ENCODE results near the gene OPA3.

OPA3 gene

DNA sequence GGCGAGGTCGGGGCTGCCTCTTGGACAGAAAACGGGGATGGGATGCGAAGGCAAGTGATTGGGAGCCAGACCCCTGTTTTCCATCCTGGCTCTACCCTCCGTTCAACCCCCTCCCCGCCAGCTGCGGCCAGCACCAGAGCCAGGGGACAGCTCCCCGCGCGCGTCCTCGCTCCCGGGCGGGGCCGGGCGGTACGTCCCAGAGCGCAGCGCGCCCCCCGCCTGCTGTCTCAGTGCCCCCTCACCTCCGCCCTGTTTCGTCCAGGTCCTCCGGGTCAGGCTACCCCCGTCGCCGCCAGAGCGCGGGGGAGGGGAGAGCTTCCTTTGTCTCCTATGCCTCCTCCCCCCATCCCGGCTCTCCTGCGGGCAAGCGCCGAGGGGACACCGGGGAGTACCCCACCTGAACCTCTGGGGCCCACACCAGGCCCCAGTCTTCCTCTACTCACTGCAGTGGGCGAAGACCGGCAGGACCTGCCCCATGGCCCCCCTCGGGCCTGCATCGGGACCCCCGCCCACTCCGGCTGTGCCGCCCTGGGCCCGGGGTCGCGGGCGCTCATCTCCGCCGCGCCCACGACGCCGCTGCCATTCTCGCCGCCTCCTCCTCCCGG, 88.2 kb downstream of the OPA3 start:
- peak overlapping the region; percentile 69 for H3K9ac ChIP-seq (ENCODE audit: low read depth, low read length)
- H3K9me3 ChIP-seq (replicated peaks; ENCODE audit: low read length) = no peaks in the 10 kb centered on the region
- H3K36me3 ChIP-seq (ENCODE audit: insufficient read depth, low read length) = no peaks in the 10 kb centered on the region
- H3K27me3 ChIP-seq (ENCODE audit: control insufficient read depth, insufficient read depth, low read length) = peaks cover 19% of the 10 kb centered on the region
- peaks cover 20% of the 10 kb centered on the region for H3K4me1 ChIP-seq (ENCODE audit: control insufficient read depth, insufficient read depth, low read length)
- peak overlapping the region; percentile 81 for H3K4me3 ChIP-seq (ENCODE audit: low read length)
- peak overlapping the region; percentile 99 for H3K4me2 ChIP-seq (ENCODE audit: low read length)

- Histone ChIP-seq H3K36me3 (ENCODE audit: insufficient read depth, low read length) (no peaks in the 10 kb centered on the region), H3K4me2 (ENCODE audit: low read length) (no peak overlapping the region), H3K4me3 (ENCODE audit: low read length) (no peak overlapping the region), H3K27me3 (ENCODE audit: control insufficient read depth, insufficient read depth, low read length) (peaks cover 19% of the 10 kb centered on the region), H3K9me3 (replicated peaks; ENCODE audit: low read length) (no peaks in the 10 kb centered on the region), H3K4me1 (ENCODE audit: control insufficient read depth, insufficient read depth, low read length) (peaks cover 20% of the 10 kb centered on the region), H3K9ac (ENCODE audit: low read depth, low read length) (no peak overlapping the region)
These were observed 89.4 kb downstream of the OPA3 start for GRCh38 chr19:45495178-45495577.

- Histone ChIP-seq H3K9ac (ENCODE audit: low read depth, low read length) (no peak overlapping the region), H3K4me3 (ENCODE audit: low read length) (no peak overlapping the region), H3K4me1 (ENCODE audit: control insufficient read depth, insufficient read depth, low read length) (peaks cover 20% of the 10 kb centered on the region), H3K27me3 (ENCODE audit: control insufficient read depth, insufficient read depth, low read length) (peaks cover 15% of the 10 kb centered on the region), H3K9me3 (replicated peaks; ENCODE audit: low read length) (no peaks in the 10 kb centered on the region), H3K4me2 (ENCODE audit: low read length) (no peak overlapping the region), H3K36me3 (ENCODE audit: insufficient read depth, low read length) (no peaks in the 10 kb centered on the region)
These were observed 90.2 kb downstream of the OPA3 start for GRCh38 chr19:45494261-45494916.

DNA sequence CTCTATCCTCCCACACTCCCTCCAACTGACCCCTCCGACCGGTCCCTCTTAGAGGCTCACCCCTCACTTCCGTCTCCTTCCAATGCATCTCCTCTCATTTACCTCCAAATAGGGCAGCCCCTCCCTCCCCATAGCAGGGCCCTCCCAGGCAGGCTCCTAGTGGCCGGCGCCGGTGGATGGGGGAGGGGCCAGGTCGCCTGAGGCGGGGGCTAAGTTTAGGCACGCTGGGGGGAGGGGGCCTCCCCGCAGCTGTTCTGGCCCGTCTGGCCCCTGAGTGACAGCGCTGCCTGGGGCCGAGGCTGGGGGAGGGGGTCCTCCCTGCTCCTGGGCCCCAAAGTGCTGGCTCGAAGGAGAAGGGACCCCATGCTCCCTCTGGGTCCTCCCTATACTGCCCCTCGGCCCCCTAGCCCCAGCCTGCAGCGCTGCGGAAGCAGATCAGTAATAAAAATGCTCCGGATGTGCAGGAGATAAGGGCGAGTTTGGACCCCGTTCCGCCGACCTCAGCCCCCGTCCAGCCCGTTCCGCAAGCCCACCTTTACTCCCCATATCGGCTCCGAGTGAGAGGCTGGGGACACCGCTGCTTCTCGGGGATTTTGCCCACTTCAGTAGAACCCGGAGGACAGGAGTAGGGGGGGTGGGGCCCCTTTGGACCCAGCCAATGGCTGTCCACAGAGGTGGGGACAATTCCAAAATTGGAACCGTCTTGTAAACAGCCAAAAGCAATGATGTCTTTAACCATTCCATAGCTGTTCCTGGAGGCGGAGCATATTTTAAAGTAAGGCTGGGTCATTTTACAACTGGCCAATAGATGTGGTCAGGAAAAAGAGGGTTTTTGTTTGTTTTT, 91.8 kb downstream of the OPA3 start:
- Histone ChIP-seq H3K9ac (ENCODE audit: low read depth, low read length) (peak overlapping the region; percentile 78), H3K9me3 (replicated peaks; ENCODE audit: low read length) (no peaks in the 10 kb centered on the region), H3K4me2 (ENCODE audit: low read length) (peak overlapping the region; percentile 87), H3K36me3 (ENCODE audit: insufficient read depth, low read length) (no peaks in the 10 kb centered on the region), H3K4me3 (ENCODE audit: low read length) (peak overlapping the region; percentile 80), H3K27me3 (ENCODE audit: control insufficient read depth, insufficient read depth, low read length) (peaks cover 3% of the 10 kb centered on the region), H3K4me1 (ENCODE audit: control insufficient read depth, insufficient read depth, low read length) (peaks cover 7% of the 10 kb centered on the region)

DNA sequence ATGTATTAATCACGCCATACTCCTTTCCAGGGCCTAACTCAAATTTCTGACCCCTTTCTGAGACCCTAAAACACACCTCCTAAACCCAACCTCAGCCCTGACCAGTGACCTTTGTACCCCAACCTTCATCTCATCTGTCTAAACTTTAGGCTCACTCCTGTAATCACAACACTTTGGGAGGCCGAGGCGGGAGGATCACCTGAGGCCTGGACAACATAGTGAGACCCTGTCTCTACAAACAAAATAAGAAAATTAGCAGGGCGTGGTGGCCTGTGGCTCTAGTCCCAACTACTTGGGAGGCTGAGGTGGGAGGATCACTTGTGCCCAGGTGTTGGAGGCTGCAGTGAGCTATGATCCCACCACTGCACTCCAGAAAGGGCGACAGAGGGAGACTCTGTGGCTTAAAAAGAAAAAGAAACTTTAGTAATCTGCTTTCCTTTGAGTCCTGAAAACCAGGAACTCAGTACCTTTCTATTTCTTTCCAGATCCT, 92.4 kb downstream of the OPA3 start:
- Histone ChIP-seq H3K4me1 (ENCODE audit: control insufficient read depth, insufficient read depth, low read length) (peaks cover 5% of the 10 kb centered on the region), H3K9me3 (replicated peaks; ENCODE audit: low read length) (no peaks in the 10 kb centered on the region), H3K36me3 (ENCODE audit: insufficient read depth, low read length) (no peaks in the 10 kb centered on the region), H3K9ac (ENCODE audit: low read depth, low read length) (peak overlapping the region; percentile 78), H3K4me3 (ENCODE audit: low read length) (peak overlapping the region; percentile 80), H3K4me2 (ENCODE audit: low read length) (peak overlapping the region; percentile 87), H3K27me3 (ENCODE audit: control insufficient read depth, insufficient read depth, low read length) (peaks cover 3% of the 10 kb centered on the region)

DNA sequence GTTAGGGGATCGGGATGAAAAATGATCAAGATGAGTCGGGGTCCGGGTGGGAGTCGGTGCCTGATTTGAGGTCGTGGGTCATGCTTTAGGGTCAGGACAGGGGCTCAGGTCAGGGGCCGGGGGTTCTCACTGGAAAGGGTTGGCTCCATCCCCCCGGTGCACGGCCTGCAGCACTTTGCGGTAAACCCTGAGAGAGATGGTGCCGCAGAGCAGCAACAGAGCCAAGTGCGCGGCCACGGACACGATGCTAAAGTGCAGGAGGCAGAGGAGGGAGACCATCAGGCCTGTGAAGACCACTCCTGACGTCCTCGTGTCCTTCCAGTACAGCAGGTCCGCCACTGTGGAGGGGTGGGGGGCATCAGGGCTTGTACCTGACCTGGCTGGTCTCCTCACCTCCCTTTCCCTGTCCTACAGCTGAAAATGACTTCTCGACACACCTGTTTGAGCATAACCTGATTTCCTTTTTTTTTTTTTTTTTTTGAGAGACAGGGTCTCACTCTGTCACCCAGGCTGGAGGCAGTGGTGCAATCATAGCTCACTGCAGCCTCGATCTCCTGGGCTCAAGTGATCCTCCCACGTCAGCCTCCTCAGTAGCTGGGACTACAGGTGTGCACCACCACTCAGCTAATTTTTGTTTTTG, 95.3 kb downstream of the OPA3 start:
- H3K4me3 ChIP-seq (ENCODE audit: low read length) = no peak overlapping the region
- no peaks in the 10 kb centered on the region for H3K9me3 ChIP-seq (replicated peaks; ENCODE audit: low read length)
- H3K4me1 ChIP-seq (ENCODE audit: control insufficient read depth, insufficient read depth, low read length) = peaks cover 6% of the 10 kb centered on the region

DNA sequence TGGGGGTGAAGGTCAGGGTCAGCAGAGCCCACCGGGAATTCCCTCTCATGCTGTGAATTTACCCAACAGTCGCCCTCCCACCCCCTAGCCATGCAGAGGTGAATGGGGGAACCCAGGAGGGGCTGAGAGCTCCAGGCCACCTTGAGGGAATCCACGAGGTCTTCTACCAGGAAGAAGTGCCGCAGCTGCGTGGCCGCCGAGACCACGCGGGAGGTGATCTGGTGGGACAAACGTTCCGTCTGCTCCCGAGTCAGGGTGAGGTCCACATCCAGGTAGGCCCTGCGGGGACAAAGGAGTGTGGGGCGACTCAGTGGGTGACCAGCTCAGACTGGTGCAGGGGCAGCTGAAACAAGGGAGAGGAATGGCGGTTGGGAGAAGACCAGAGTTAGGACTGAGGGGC, 95.9 kb downstream of the OPA3 start:
- Histone ChIP-seq H3K36me3 (ENCODE audit: insufficient read depth, low read length) (no peaks in the 10 kb centered on the region), H3K4me2 (ENCODE audit: low read length) (no peak overlapping the region), H3K4me3 (ENCODE audit: low read length) (no peak overlapping the region), H3K27me3 (ENCODE audit: control insufficient read depth, insufficient read depth, low read length) (no peaks in the 10 kb centered on the region), H3K4me1 (ENCODE audit: control insufficient read depth, insufficient read depth, low read length) (peaks cover 10% of the 10 kb centered on the region), H3K9me3 (replicated peaks; ENCODE audit: low read length) (no peaks in the 10 kb centered on the region), H3K9ac (ENCODE audit: low read depth, low read length) (no peak overlapping the region)

More for the DNA sequence above, 95.3 kb downstream of the OPA3 start:
- Histone ChIP-seq H3K27me3 (ENCODE audit: control insufficient read depth, insufficient read depth, low read length) (no peaks in the 10 kb centered on the region), H3K9ac (ENCODE audit: low read depth, low read length) (no peak overlapping the region), H3K36me3 (ENCODE audit: insufficient read depth, low read length) (no peaks in the 10 kb centered on the region), H3K4me2 (ENCODE audit: low read length) (no peak overlapping the region)

DNA sequence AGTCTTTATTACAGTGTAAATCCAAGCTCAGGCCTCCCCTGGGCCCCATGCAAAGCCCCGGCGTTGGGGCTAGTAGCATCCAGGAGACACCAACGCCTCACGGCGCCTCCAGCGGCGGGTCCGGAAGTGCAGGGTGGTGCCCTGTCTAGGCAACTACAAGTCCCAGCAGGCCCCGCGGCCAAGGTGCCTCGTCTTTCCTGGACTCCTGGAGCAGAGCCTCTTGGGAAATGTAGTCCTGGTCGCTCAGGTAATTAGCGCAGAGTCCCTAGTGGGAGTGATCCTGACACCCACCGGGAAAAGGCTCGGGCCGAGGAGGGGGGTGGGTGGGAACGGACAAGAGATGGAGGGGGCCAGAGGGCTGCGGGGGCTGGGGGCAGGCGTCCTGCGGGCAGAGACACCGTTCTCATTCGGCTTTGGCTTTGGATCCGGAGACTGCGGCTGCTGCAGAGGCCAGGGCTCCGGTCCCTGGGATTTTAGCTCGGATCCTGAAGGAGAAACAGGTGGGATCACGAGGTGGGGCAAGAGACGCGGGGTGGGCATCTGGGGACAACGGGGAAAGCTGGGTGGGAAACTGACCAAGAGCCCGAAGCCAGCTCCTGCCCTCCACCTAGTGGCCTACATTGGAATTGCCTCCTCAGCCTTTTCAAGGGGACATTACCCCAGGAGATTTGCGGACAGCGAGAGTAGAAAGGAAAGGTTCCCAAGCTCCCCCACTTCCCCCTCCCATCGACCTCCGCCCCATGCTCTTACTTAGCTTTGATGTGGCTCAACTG, 99.1 kb downstream of the OPA3 start:
- H3K36me3 ChIP-seq (ENCODE audit: insufficient read depth, low read length) = no peaks in the 10 kb centered on the region
- H3K27me3 ChIP-seq (ENCODE audit: control insufficient read depth, insufficient read depth, low read length) = no peaks in the 10 kb centered on the region
- peaks cover 6% of the 10 kb centered on the region for H3K4me1 ChIP-seq (ENCODE audit: control insufficient read depth, insufficient read depth, low read length)
- peak overlapping the region; percentile 59 for H3K9ac ChIP-seq (ENCODE audit: low read depth, low read length)
- peak overlapping the region; percentile 90 for H3K4me2 ChIP-seq (ENCODE audit: low read length)
- H3K9me3 ChIP-seq (replicated peaks; ENCODE audit: low read length) = no peaks in the 10 kb centered on the region
- peak overlapping the region; percentile 76 for H3K4me3 ChIP-seq (ENCODE audit: low read length)

DNA sequence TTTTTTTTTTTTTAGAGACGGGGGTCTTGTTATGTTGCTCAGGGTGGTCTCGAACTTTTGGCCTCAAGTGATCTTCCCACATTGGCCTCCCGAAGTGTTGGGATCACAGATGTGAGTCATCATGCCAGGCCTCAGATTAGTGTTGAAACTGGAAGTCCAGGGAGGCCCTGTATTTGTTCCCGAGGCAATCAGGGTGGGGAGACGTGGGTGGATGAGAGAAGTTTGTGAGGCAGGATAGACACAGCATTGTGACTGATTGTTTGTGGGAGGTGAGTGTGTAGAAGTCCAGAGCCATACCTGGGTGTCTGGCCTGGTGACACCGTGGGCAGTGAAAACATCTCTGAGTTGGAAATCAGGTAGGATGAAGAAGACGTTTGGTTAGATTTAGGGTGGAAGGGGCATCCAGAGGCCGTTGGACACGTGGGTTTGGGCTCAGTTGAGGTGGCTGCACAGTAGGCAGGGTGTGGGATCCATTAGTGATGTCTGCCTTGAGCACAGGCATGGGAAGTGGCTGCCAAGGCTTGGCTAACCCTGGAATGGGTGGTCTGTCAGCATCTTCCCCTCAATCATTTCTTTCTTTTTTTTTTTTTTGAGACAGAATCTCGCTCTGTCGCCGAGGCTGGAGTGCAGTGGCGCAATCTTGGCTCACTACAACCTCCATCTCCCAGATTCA, 100.2 kb downstream of the OPA3 start:
- no peaks in the 10 kb centered on the region for H3K36me3 ChIP-seq (ENCODE audit: insufficient read depth, low read length)
- H3K4me2 ChIP-seq (ENCODE audit: low read length) = no peak overlapping the region
- H3K27me3 ChIP-seq (ENCODE audit: control insufficient read depth, insufficient read depth, low read length) = no peaks in the 10 kb centered on the region
- no peak overlapping the region for H3K4me3 ChIP-seq (ENCODE audit: low read length)
- H3K4me1 ChIP-seq (ENCODE audit: control insufficient read depth, insufficient read depth, low read length) = peaks cover 6% of the 10 kb centered on the region
- H3K9ac ChIP-seq (ENCODE audit: low read depth, low read length) = no peak overlapping the region
- no peaks in the 10 kb centered on the region for H3K9me3 ChIP-seq (replicated peaks; ENCODE audit: low read length)

- no peaks in the 10 kb centered on the region for H3K36me3 ChIP-seq (ENCODE audit: insufficient read depth, low read length)
These were observed 101.6 kb downstream of the OPA3 start for GRCh38 chr19:45483033-45483432.

More at GRCh38 chr19:45483033-45483432, 101.6 kb downstream of the OPA3 start:
- Histone ChIP-seq H3K27me3 (ENCODE audit: control insufficient read depth, insufficient read depth, low read length) (no peaks in the 10 kb centered on the region), H3K9ac (ENCODE audit: low read depth, low read length) (no peak overlapping the region), H3K9me3 (replicated peaks; ENCODE audit: low read length) (no peaks in the 10 kb centered on the region), H3K4me3 (ENCODE audit: low read length) (no peak overlapping the region), H3K4me1 (ENCODE audit: control insufficient read depth, insufficient read depth, low read length) (peaks cover 9% of the 10 kb centered on the region), H3K4me2 (ENCODE audit: low read length) (no peak overlapping the region)

Measured in skeletal muscle satellite cell (primary cell).